Stimulated activated CD8-positive, alpha-beta memory T cell treated with anti-CD3 and anti-CD28 coated beads, Interleukin-7, amount 100 ng/mL, for 24 hours (primary cell): ENCODE data around the gene CYB561A3.
A peak's percentile ranks its signal among the peaks of the same experiment; 100 is the strongest.
"Not testable (repeated sequence)": the region's sequence is repeated elsewhere in the genome, so short reads cannot be mapped to it uniquely, and the experiment has no call there.

Source experiments
- DNase-seq: peaks from one replicate; pipeline ENCODE4 v3.0.0-alpha.2; 2020; ENCODE audit warnings: low read depth

The CYB561A3 gene

DNA sequence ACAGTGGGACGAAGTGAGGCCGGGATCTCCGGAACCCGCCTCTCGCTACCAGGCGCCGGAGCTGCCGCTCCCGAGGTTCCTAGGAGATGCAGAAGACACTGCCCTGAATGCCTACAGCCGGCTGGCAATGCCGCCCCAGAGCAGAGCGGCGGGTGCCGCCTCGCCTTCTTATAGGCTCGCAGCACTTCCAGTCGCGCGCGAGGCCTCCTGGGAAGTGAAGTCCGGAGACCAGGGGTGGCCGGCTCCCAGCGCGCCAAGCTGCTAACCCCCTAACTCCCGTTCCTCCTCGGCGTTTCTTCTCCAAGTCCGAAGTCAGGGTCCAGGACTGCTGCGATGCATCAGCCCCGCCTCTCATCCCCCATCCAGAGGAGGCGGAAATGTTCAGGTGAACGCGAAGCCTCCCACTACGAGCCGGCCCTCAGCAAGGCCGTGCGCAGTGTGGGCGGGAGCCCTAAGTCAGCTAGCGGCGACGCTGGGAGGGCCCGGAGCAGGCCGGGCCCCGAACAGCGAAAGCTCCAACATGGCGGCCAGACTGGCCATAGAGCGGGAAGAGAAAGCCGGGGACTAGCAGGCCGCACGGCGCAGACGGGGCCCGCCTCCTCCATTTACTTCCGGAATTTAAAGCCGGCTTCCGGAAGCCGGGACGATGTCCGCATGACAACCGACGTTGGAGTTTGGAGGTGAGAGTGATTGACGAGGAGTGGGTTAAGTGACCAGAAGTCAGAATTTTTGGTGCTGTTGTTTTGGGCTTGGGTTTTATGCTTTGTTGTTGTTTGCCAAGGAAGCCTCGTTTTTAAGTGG lies at the start of gene CYB561A3, which contains the start of gene TMEM138:
Gene CYB561A3, minus strand, starts transcription at position 142 of the 801 bp plus-strand sequence. CDS start 5,169 bp downstream, outside the sequence.
Gene TMEM138, plus strand, starts transcription at position 634 of the 801 bp plus-strand sequence. CDS start 2,017 bp downstream, outside the sequence.
- DNase-seq, result peak; percentile 78

- no peak for DNase-seq
These were observed 45.5 kb upstream of the CYB561A3 start for GRCh38 chr11:61406991-61407728.

- DNase-seq, result no peak
These were observed 44.4 kb upstream of the CYB561A3 start for GRCh38 chr11:61406067-61406466.

DNA sequence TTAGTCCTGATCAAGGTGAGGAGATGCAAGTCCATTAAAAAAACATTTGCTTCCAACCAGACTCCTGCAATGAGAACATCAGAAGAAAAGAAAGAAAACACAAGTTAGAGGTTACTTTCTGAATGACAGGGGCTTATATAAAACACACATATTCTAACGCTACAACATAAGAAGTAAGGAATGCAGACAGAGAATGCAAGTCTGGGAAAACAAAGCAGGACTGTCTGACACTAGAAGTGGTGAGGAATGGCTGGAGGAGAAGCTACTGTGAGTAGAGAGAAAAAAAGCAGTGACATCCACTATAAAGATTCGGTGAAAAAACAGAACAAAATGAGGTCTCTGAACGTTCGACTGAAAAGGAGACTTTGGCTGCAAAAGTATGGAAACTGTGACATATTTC lies 43.0 kb upstream of the CYB561A3 start:
- DNase-seq, result no peak

DNA sequence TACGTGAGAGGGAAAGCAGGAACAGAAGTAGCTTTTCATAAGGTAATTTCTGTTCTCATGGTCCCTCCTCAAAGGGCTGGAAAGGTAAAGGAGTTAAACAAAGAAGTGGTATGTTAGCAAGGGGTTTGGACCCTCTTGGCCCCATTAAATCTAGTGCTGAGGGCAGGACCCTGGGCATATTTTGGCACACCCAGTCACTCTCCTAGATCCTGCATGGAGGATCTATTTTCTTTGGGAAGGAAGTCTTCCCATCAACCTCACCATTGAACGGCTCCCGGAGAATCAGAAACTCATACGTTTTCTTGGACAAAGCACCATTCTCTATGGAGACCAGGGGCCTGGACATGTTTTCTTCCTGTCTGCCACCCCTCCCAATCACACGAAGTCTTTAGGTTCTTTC lies 42.4 kb upstream of the CYB561A3 start:
- no peak for DNase-seq

DNA sequence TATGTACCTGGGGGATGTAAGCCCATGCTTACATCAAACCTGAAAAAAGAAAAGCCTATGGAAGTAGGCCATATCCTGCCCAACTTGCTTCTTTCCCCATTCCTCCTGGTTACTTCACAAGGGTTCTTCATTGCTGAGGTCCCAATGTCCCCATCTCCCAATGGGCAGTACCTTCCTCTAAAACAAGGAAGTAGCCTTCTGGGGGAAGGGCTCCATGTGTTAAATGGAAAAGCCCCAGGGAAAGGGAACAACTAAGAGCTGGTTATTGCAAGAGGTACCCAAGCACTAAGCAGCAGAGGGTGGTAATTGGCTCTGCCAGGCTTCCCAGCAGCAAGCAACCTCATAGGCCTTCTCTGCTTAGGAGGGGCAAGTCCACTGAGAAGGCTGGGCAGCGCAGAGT lies 42.0 kb upstream of the CYB561A3 start:
- DNase-seq, result no peak

DNA sequence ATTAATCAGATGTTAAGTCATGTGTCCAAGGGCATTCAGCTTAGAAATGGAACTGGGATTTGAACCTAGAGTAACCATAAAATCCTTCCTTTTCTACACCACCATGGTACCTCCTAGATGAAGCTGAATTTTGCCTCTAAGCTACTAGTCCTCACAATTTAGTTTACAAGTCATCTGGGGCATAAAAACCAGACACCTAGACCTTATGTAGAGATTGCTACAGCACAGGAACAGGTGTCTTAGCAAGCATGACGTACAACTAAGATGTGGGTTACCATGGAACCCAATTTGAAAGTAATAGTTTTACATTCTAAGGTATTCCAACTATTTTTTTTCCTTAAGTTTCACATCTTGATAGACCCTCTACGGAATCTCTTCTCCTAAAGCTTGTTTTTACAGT lies 39.9 kb upstream of the CYB561A3 start:
- DNase-seq, result no peak

- no peak for DNase-seq
These were observed 39.5 kb upstream of the CYB561A3 start for GRCh38 chr11:61401173-61401572.

GRCh38 chr11:61392981-61393595 lies 31.4 kb upstream of the CYB561A3 start:
- DNase-seq, result no peak

- no peak for DNase-seq
These were observed 28.5 kb upstream of the CYB561A3 start for GRCh38 chr11:61390161-61390560.

GRCh38 chr11:61384271-61385242 lies 22.9 kb upstream of the CYB561A3 start:
- DNase-seq, result no peak

- not testable (repeated sequence) for DNase-seq
These were observed 22.2 kb upstream of the CYB561A3 start for GRCh38 chr11:61383859-61384258.

GRCh38 chr11:61380884-61381283 lies 19.2 kb upstream of the CYB561A3 start:
- no peak for DNase-seq

DNA sequence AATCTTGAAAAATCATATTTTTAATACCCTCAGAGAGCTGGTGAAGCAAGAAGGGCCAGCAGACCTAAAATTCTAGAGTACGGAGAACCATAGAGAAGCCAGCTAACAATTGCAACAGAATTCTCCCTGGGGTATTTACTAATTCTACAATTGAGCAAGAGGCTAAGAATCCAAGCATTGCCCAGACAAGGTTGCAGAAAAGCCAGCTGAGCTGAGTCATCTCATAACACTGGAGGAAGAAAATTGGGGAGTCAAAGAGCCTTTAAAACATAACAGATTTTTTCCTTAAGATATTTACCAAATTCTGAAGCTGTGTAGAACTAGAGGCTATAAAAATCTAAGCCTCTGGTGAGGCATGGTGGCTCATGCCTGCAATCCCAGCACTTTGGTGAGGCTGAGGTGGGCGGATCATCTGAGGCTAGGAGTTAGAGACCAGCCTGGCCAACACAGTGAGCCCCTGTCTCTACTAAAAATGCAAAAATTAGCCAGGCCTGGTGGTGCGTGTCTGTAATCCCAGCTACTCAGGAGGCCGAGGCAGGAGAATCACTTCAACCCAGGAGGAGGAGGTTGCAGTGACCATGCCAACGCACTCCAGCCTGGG lies 17.1 kb upstream of the CYB561A3 start:
- DNase-seq, result no peak

GRCh38 chr11:61377461-61378160 lies 15.9 kb upstream of the CYB561A3 start:
- DNase-seq, result no peak

DNA sequence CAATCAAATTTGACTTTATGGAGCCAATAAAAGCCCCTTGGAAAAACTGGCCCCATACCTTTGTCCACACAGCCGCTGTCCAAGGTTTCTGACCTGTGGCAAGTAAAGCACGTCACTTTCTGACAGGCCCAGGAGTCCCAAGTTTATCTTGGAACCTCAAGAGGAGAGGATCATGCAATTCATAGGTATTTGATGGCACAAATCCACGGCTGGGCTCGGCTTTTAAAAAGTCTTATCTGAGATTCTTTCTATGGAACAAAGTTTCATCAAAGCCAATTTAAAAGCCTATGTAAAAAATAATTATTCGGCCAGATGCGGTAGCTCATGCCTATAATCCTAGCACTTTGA lies 14.1 kb upstream of the CYB561A3 start:
- no peak for DNase-seq

DNA sequence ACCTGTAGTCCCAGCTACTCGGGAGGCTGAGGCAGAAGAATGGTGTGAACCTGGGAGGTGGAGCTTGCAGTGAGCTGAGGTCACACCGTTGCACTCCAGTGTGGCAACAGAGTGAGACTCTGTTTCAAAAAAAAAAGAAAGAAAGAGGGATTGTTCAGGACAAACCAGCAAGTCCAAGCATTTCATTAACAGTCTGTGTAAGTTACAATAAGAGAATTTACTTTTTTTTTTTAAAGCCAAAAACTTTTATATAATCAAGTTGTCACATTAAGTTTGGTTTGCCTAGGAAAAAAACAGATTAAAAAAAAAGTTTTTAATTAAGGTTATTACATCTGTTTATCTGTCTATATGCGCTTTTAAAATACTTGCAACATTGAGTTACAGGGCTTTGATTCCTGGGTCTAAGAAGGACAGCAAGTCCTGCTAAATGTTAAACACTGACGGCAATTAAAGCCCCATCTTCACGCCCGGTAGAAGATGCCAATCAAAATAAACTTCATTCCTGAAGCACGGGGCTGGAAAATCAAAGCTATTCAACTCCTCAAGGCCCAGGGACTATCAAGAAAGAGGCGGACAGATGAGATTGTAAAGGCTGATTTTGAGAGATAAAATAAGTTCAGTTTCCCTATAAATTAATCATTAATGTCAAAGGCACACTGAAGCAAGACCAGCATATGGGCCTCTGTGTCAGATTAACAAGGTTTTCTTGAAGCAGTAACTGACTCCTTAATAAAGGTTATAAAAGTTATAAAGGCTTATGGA lies 11.2 kb upstream of the CYB561A3 start:
- DNase-seq, result no peak

DNA sequence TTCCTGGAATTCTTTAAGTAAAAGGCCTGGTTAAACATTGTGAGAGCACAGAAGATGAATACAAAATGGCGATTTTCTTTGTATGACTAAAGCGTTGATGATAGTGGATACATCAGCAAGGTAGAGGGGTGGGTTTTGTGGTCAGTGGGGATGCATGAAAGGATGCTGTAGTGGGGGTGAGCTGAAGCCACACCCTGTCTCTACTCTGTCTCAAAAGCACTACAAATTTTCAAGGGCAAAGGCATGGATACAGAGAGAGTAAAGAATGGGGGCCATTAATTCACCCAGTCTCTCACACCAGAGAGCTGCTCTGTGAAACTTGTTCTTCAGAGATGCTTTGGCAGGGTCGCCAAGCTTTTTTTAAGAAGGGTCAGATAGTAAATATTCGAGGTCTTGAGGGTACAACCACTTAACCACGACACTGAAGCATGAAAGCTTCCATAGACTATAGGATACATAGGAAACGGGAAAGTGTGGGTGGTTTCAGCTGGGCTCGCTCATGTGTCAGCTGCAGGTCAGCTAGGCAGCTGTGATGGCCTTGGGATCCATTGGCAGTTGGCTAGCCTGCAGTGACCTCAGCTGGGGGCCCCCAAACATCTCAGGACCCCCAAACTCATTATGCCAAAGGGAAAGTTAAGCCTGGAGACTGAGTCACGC lies 8.8 kb upstream of the CYB561A3 start:
- DNase-seq, result no peak
